Measurements from ENCODE around the gene PUSL1. TPM values are rescaled to one million over a fixed set of nuclear protein-coding genes. Genes with fewer than 3 reads are reported as not detected.
A peak's percentile ranks its signal among the peaks of the same experiment; 100 is the strongest.

Gene PUSL1
- total and polyA plus RNA-seq, 2 of the 13 experiments (the other 11 are each of a cell fraction or from before 2014, with no cell fraction given): 8.3 to 22.2 TPM

DNA sequence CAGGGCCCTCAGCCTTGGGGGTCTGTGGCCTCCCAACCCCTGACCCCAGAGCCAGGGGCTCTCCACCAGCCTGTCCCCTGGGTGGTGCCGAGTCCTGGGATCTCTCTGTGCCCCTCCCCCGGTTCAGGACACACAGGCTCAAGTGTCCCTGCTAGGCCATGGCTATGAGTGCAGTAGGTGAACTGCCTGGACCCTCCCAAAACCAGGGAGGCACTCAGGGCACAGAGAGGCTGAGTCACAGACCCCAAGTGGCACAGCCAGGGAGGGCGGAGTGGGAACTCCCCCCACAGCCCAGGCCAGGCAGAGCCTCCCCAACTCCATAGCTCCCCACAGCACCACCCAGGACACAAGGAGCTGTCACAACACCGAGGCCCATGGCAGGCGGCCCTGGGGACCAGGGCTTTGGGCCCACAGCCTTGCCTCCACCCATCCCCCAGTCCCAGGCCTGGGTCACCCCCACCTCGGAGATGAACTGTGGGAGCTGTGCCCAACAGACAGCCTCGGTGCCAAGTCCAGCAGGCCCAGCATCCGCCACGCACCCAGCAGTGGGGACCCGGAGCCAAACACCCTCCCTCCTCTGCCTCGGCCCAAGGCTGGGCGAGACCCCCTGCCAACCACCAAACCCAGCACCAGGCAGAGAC, 37.6 kb downstream of the PUSL1 start:
- ATAC-seq: no peak
- no peaks in the 10 kb centered on the region for H3K9me3 ChIP-seq (ENCODE audit: low read length)
- H3K4me2 ChIP-seq (ENCODE audit: low read depth, low read length): peak overlapping the region; percentile 91
- peak overlapping the region; percentile 22; the same call in 1 of the 2 replicates for H3K9ac ChIP-seq (ENCODE audit: insufficient read depth, low read depth, low read length)
- in situ Hi-C loops (cut with HindIII; ENCODE audit: extremely low pct_ligation_motif_present, low pct_unique_long_range_greater_than_20kb) (no loop called here), intact Hi-C loops (cut with micrococcal nuclease; ENCODE audit: unreplicated experiment) (loop anchor here (2.0 kb wide), 1 partner anchor 21 kb away; the partner anchor contains the start of genes CPTP and INTS11)
- no peak overlapping the region for H3K27ac ChIP-seq (ENCODE audit: extremely low read length, insufficient read depth, low read length)
- H2AFZ ChIP-seq (ENCODE audit: low read length): no peak overlapping the region
- no peak for DNase-seq (ENCODE audit: low spot score)
- POLR2A ChIA-PET: interaction anchor here (0.9 to 1.4 kb wide), 3 partner anchors 11 to 30 kb away, joined by 4 to 5 read pairs (median 5); partner anchors contain the start of gene AURKAIP1
- FAIRE-seq: no peak
- no peaks in the 10 kb centered on the region for H3K27me3 ChIP-seq (ENCODE audit: control insufficient read depth in 1 of 2, insufficient read depth in 2 of 2, low read length in 2 of 2)
- CTCF ChIA-PET (ENCODE audit: low intra/inter-chr PET ratio, low total read pairs): interaction anchor here (2.5 kb wide), 1 partner anchor 26 kb away, joined by 11 read pairs; no protein-coding TSS in a partner anchor
- H3K79me2 ChIP-seq (ENCODE audit: insufficient read depth, low read length): peaks cover 48% of the 10 kb centered on the region
- BruUV-seq (replicated peaks): no TSS peak
- H3K4me3 ChIP-seq (replicated peaks in 1 of 3; ENCODE audit: insufficient read depth in 1 of 3, low read depth in 2 of 3, low read length in 3 of 3): peak overlapping the region in 1 of 3 experiments; percentile 89; a peak in 1 of 6 replicates
- 82% methylated on average over 7 of the region's 12 CpGs for WGBS (ENCODE audit: low lambda C conversion rate)
- TF ChIP-seq RBM22 (optimal IDR thresholded peaks at IDR 0.05; ENCODE audit: low read length) (peak; percentile 28), HNRNPL (IDR thresholded peaks at IDR 0.05; ENCODE audit: low read depth, low read length) (0 out of 2 replicates have a peak, but pooled peaks have one; percentile 7), NR1H2 (CRISPR knock-in tag; IDR thresholded peaks at IDR 0.05; ENCODE audit: borderline replicate concordance, low read depth) (0 out of 2 replicates have a peak, but pooled peaks have one; percentile 33), NONO (IDR thresholded peaks at IDR 0.05) (no peak), NONO (CRISPR knock-in tag; conservative IDR thresholded peaks at IDR 0.05) (no peak), AGO2 (optimal IDR thresholded peaks at IDR 0.05; ENCODE audit: low read depth, low read length) (peak; percentile 10), ZNF768 (CRISPR knock-in tag; IDR thresholded peaks at IDR 0.05) (peak; percentile 96), ZFAT (CRISPR knock-in tag; conservative IDR thresholded peaks at IDR 0.05) (no peak)
- peaks cover 3 to 9% of the 10 kb centered on the region in 2 experiments for H3K36me3 ChIP-seq (replicated peaks in 1 of 2; ENCODE audit: control insufficient read depth in 1 of 2, insufficient read depth in 2 of 2, low read length in 2 of 2)
- peaks cover 42% of the 10 kb centered on the region for H3K4me1 ChIP-seq (ENCODE audit: insufficient read depth, low read length)
- peaks cover 29% of the 10 kb centered on the region; the same call in 1 of the 2 replicates for H4K20me1 ChIP-seq (ENCODE audit: insufficient read depth, low read length)

All from HepG2 (cell line).